ENCODE measurements around the gene FXR2. TPM values are rescaled to one million over a fixed set of nuclear protein-coding genes. Genes with fewer than 3 reads are reported as not detected.

The FXR2 gene
- polyA plus RNA-seq, 1 experiment, result 24.6 TPM

DNA sequence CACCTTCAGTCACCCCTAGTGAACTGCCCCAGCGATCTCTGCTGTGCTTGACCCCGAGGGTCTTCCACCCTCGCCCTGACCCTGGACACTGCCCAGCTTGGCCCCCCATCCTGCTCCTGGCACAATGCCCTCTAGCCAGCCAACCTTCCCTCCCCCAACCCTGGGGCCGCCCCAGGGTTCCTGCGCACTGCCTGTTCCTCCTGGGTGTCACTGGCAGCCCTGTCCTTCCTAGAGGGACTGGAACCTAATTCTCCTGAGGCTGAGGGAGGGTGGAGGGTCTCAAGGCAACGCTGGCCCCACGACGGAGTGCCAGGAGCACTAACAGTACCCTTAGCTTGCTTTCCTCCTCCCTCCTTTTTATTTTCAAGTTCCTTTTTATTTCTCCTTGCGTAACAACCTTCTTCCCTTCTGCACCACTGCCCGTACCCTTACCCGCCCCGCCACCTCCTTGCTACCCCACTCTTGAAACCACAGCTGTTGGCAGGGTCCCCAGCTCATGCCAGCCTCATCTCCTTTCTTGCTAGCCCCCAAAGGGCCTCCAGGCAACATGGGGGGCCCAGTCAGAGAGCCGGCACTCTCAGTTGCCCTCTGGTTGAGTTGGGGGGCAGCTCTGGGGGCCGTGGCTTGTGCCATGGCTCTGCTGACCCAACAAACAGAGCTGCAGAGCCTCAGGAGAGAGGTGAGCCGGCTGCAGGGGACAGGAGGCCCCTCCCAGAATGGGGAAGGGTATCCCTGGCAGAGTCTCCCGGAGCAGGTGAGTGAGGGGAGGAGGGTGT, 56.0 kb downstream of the FXR2 start, which contains the start of gene TNFSF13:
TNFSF13 (plus strand) TSS at position 207 of the 776 bp plus-strand sequence; CDS start at position 497, 290 bp downstream.
- H3K27me3 ChIP-seq (ENCODE audit: control insufficient read depth, insufficient read depth, low read length), result no peaks in the 10 kb centered on the region
- H3K4me3 ChIP-seq (ENCODE audit: low read depth, low read length), result no peak within 1 kb of the TSS
- H3K27ac ChIP-seq (ENCODE audit: low read depth, low read length), result peak within 1 kb of the TSS; percentile 31
- ChIA-PET POLR2A (no interaction called here), CTCF (interaction anchor here (2.4 to 3.1 kb wide), 2 partner anchors 45 to 203 kb away, joined by 22 to 23 read pairs; partner anchors contain the start of gene TMEM95)
- DNase-seq (ENCODE audit: low read depth, low spot score), result no peak
- H3K9me3 ChIP-seq (ENCODE audit: control insufficient read depth, insufficient read depth, low read length), result no peaks in the 10 kb centered on the region; the same call in 1 of the 2 replicates
- TF ChIP-seq, protein P1, sequence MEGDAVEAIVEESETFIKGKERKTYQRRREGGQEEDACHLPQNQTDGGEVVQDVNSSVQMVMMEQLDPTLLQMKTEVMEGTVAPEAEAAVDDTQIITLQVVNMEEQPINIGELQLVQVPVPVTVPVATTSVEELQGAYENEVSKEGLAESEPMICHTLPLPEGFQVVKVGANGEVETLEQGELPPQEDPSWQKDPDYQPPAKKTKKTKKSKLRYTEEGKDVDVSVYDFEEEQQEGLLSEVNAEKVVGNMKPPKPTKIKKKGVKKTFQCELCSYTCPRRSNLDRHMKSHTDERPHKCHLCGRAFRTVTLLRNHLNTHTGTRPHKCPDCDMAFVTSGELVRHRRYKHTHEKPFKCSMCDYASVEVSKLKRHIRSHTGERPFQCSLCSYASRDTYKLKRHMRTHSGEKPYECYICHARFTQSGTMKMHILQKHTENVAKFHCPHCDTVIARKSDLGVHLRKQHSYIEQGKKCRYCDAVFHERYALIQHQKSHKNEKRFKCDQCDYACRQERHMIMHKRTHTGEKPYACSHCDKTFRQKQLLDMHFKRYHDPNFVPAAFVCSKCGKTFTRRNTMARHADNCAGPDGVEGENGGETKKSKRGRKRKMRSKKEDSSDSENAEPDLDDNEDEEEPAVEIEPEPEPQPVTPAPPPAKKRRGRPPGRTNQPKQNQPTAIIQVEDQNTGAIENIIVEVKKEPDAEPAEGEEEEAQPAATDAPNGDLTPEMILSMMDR (IDR thresholded peaks at IDR 0.05; ENCODE audit: low read depth, low read length), result no peak

DNA sequence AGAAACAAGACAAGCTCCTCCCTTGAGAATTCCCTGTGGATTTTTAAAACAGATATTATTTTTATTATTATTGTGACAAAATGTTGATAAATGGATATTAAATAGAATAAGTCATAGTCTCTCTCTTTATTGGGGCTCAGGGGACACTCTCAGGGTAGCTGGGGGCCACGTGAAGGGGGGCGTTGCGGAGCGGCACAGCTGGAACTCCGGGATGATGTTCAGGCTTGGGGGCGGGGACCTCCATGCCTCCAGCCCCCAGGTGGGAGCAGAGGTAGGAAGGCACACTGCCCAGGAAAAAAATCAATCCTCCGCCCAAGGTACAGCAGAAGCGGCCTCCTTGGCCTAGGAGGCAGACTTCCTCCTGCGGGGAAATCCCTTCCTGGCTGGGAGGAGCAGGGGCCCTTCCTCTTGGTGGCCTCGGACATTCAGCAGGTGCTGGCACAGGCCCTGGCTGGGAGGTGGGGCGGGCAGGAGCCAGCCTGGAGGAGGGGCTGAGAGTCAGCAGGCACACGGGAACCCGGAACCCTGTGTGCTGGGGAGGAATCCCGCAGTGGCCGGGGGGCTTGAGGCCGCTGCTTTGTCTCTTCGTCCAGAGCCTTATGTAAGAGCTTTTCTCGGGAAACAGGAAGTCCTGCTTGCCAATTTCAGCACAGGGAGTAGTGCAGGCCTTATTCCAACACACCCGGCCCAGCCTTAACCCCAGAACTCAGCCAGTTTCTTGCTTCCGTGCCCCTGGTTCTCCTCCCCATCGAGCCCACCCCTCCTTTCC, 56.7 kb downstream of the FXR2 start:
- ChIA-PET CTCF (interaction anchor here (0.7 to 2.4 kb wide), 2 partner anchors 44 to 130 kb away, joined by 3 to 23 read pairs; partner anchors contain the start of gene WRAP53), POLR2A (no interaction called here)
- TF ChIP-seq, protein P1 (IDR thresholded peaks at IDR 0.05; ENCODE audit: low read depth, low read length), result no peak
- Histone ChIP-seq H3K27ac (ENCODE audit: low read depth, low read length) (peak overlapping the region; percentile 31), H3K4me3 (ENCODE audit: low read depth, low read length) (no peak overlapping the region), H3K9me3 (ENCODE audit: control insufficient read depth, insufficient read depth, low read length) (no peaks in the 10 kb centered on the region), H3K27me3 (ENCODE audit: control insufficient read depth, insufficient read depth, low read length) (no peaks in the 10 kb centered on the region)
- no peak for DNase-seq (ENCODE audit: low read depth, low spot score)

DNA sequence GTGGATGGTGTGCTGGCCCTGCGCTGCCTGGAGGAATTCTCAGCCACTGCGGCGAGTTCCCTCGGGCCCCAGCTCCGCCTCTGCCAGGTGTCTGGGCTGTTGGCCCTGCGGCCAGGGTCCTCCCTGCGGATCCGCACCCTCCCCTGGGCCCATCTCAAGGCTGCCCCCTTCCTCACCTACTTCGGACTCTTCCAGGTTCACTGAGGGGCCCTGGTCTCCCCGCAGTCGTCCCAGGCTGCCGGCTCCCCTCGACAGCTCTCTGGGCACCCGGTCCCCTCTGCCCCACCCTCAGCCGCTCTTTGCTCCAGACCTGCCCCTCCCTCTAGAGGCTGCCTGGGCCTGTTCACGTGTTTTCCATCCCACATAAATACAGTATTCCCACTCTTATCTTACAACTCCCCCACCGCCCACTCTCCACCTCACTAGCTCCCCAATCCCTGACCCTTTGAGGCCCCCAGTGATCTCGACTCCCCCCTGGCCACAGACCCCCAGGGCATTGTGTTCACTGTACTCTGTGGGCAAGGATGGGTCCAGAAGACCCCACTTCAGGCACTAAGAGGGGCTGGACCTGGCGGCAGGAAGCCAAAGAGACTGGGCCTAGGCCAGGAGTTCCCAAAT, 57.4 kb downstream of the FXR2 start:
- no peak overlapping the region for H3K27ac ChIP-seq (ENCODE audit: low read depth, low read length)

DNA sequence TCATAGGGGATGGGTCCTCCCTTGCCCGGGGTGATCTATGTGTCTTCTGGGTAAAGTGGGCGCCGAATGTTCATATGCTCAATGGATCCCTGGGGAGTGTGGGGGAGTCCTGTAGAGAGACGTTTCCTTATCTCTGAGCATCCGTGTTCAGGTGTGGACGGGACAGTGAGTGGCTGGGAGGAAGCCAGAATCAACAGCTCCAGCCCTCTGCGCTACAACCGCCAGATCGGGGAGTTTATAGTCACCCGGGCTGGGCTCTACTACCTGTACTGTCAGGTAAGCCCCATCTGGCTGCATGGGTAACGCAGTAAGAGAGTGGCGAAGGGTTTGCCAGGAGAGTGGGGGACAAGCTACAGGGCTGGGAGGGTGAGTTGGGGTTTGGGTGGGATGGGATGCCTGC, 58.1 kb downstream of the FXR2 start:
- ChIA-PET CTCF (interaction anchor here (2.4 kb wide), 1 partner anchor 43 kb away, joined by 23 read pairs; no protein-coding TSS in a partner anchor), POLR2A (no interaction called here)
- H3K27me3 ChIP-seq (ENCODE audit: control insufficient read depth, insufficient read depth, low read length), result no peaks in the 10 kb centered on the region
- no peak overlapping the region for H3K4me3 ChIP-seq (ENCODE audit: low read depth, low read length)
- TF ChIP-seq, protein P1 (IDR thresholded peaks at IDR 0.05; ENCODE audit: low read depth, low read length), result no peak
- H3K27ac ChIP-seq (ENCODE audit: low read depth, low read length), result no peak overlapping the region
- H3K9me3 ChIP-seq (ENCODE audit: control insufficient read depth, insufficient read depth, low read length), result no peaks in the 10 kb centered on the region
- no peak for DNase-seq (ENCODE audit: low read depth, low spot score)

More for the DNA sequence above, 57.4 kb downstream of the FXR2 start:
- ChIA-PET POLR2A (no interaction called here), CTCF (interaction anchor here (0.7 to 2.4 kb wide), 2 partner anchors 43 to 131 kb away, joined by 3 to 23 read pairs; partner anchors contain the start of gene WRAP53)
- Histone ChIP-seq H3K4me3 (ENCODE audit: low read depth, low read length) (no peak overlapping the region), H3K27me3 (ENCODE audit: control insufficient read depth, insufficient read depth, low read length) (no peaks in the 10 kb centered on the region), H3K9me3 (ENCODE audit: control insufficient read depth, insufficient read depth, low read length) (no peaks in the 10 kb centered on the region)
- TF ChIP-seq, protein P1 (IDR thresholded peaks at IDR 0.05; ENCODE audit: low read depth, low read length), result no peak
- no peak for DNase-seq (ENCODE audit: low read depth, low spot score)

All from AG04450 (cell line).